ENCODE data around the gene FBL. TPM values are rescaled to one million over a fixed set of nuclear protein-coding genes. Genes with fewer than 3 reads are reported as not detected.

FBL gene
- total and polyA plus RNA-seq, 9 donors = 218 to 532 (median 378) TPM

DNA sequence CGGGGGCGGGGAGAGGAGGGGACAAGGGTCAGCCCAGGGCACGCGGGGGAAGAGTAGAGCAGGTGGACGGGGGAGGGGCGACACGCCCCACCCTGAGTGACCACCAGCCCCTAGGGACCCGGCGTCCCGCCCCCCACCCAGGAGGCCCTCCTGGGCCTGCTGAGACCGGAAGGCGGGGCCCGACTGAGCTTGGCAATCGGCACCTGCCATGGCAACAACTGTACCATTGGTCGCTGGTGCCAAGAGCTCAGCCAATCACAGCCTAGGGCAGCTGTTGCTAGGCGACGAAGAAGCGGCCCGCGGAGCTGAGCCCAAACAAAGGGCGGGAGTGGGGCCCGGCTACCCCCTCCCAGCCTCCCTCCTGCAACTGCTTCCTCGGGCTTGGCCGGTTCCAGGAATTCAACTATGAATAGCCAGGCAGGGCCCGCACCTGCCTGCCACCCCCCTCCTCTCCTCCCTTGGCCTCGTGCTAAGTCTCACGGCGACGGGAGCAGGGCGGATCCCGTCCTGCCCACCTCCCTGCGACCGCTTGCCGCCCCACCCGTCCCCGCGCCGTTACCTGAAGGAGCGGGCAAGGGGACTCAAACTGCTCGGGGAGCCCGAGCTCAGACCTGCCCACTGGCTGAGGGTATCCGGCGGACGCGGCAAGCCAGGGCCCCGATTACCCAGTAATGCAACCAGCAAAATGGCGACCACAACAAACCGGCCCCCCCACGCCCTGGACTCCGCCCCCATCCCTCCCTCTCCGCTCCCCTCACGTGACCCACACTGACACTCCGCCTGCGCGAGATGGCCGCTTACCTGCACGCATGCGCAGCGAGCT, 12.5 kb downstream of the FBL start, which contains the start of gene DYRK1B:
TSS of gene DYRK1B (minus strand) at position 699 of the 823 bp plus-strand sequence. CDS start 2,295 bp downstream, outside the sequence.
- Histone ChIP-seq H3K27ac (peak within 1 kb of the TSS; percentile 56 to 69), H3K9me3 (no peaks in the 10 kb centered on the region), H3K4me1 (ENCODE audit: insufficient read depth) (peaks cover 4% of the 10 kb centered on the region), H3K27me3 (no peaks in the 10 kb centered on the region), H3K4me3 (peak within 1 kb of the TSS; percentile 72), H3K36me3 (no peaks in the 10 kb centered on the region)
- DNase-seq = peak; percentile 97 to 99 (median 98)
- intact Hi-C loops (cut with DNase I) = no loop called here
- WGBS, 3 donors = 1% methylated on average over 55 to 59 of the region's 59 CpGs
- TF ChIP-seq EP300 (IDR thresholded peaks at IDR 0.05) (no peak), POLR2A (IDR thresholded peaks at IDR 0.05) (peak; percentile 24)
- TF ChIP-seq, protein P1, sequence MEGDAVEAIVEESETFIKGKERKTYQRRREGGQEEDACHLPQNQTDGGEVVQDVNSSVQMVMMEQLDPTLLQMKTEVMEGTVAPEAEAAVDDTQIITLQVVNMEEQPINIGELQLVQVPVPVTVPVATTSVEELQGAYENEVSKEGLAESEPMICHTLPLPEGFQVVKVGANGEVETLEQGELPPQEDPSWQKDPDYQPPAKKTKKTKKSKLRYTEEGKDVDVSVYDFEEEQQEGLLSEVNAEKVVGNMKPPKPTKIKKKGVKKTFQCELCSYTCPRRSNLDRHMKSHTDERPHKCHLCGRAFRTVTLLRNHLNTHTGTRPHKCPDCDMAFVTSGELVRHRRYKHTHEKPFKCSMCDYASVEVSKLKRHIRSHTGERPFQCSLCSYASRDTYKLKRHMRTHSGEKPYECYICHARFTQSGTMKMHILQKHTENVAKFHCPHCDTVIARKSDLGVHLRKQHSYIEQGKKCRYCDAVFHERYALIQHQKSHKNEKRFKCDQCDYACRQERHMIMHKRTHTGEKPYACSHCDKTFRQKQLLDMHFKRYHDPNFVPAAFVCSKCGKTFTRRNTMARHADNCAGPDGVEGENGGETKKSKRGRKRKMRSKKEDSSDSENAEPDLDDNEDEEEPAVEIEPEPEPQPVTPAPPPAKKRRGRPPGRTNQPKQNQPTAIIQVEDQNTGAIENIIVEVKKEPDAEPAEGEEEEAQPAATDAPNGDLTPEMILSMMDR (IDR thresholded peaks at IDR 0.05) = no peak

DNA sequence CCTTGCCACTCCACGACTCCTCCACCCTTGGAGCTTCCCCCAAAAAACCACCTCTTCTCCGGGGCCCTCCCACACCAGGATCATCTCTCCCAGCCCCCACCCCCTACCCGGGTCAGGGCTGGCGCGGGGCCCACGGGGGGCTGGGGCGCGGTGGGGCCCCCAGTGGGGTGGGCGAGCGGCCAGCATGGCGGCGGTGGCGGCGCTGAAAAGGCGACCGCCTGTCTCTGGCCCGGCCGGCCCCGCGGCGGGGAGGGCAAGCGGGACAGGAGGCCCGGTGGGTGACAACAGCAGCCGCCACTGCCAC, 13.1 kb downstream of the FBL start:
- H3K36me3 ChIP-seq = no peaks in the 10 kb centered on the region
- H3K4me1 ChIP-seq (ENCODE audit: insufficient read depth) = peaks cover 4% of the 10 kb centered on the region
- no peaks in the 10 kb centered on the region for H3K27me3 ChIP-seq
- DNase-seq = no peak
- peak overlapping the region; percentile 56 to 69 for H3K27ac ChIP-seq
- intact Hi-C loops (cut with DNase I) = no loop called here
- H3K9me3 ChIP-seq = no peaks in the 10 kb centered on the region
- TF ChIP-seq, protein P1 (IDR thresholded peaks at IDR 0.05) = no peak
- no peak for TF ChIP-seq POLR2A (IDR thresholded peaks at IDR 0.05)
- no peak for TF ChIP-seq EP300 (IDR thresholded peaks at IDR 0.05)
- 0 to 1% (median 1%) methylated on average over 23 to 24 of the region's 24 CpGs for WGBS, 3 donors
- H3K4me3 ChIP-seq = peak overlapping the region; percentile 72

DNA sequence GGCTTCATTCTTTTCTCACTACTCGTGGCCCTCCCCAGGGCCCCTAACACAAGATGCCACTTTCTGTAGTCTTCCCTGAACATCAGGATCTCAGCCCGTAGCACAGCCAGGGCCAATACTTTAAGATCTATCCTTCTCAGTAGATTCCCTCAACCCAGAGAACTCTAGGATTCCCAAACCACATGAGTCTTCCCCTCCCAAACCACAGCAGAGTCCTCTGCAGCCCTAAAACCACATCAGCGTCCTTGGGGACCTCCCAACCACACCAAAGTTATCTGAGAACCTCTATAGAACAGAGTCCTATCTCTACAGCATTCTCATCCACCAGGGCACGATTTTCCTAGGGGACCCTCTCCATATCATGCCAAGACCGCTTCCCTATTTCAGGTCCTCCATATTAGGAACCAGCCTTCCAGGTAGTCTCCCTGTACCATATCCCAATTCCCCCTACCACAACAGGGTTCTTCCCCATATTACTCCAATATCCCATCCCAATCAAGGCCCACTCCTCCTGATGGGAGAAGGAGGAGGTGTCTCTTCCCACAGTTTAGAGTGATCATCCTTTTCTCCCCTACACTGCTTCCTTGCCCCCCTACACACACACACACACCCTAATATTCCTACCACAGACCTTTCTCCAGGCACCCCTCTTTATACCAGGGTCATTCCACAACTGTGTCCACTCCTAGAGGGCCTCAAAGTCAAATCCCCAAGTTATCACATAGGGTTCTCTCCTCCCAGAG, 13.7 kb downstream of the FBL start:
- H3K27me3 ChIP-seq = no peaks in the 10 kb centered on the region
- intact Hi-C loops (cut with DNase I) = no loop called here
- H3K36me3 ChIP-seq = no peaks in the 10 kb centered on the region
- TF ChIP-seq EP300 (IDR thresholded peaks at IDR 0.05) (no peak), POLR2A (IDR thresholded peaks at IDR 0.05) (no peak)
- TF ChIP-seq, protein P1 (IDR thresholded peaks at IDR 0.05) = no peak
- DNase-seq = no peak
- peaks cover 4% of the 10 kb centered on the region for H3K4me1 ChIP-seq (ENCODE audit: insufficient read depth)
- 42 to 49% (median 47%) methylated on average over 5 of the region's 5 CpGs for WGBS, 3 donors
- H3K4me3 ChIP-seq = peak overlapping the region; percentile 72
- H3K27ac ChIP-seq = peak overlapping the region; percentile 56 to 69
- H3K9me3 ChIP-seq = no peaks in the 10 kb centered on the region

DNA sequence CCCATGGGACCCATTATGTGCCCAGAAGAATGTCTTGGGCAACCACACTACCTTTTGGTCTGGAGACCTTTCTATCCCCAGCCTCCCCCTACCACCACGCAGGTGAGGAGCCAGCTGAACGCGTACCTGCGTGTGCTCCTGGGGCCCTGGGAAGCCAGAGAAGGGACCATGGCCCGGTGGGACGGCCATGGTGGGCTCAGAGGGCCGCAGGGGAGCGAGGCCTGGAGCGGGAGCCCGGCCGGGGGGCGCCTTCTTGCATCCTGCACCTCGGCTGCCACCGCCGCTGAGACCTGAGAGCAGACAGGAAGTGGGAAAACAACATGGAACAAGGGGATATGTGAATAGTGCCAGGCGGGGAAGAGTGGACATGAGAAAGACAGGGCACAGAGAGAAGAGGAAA, 14.5 kb downstream of the FBL start:
- Histone ChIP-seq H3K27me3 (no peaks in the 10 kb centered on the region), H3K4me3 (no peak overlapping the region), H3K36me3 (no peaks in the 10 kb centered on the region), H3K4me1 (ENCODE audit: insufficient read depth) (peaks cover 4% of the 10 kb centered on the region), H3K27ac (no peak overlapping the region), H3K9me3 (no peaks in the 10 kb centered on the region)
- intact Hi-C loops (cut with DNase I) = no loop called here
- no peak for DNase-seq
- TF ChIP-seq POLR2A (IDR thresholded peaks at IDR 0.05) (no peak), EP300 (IDR thresholded peaks at IDR 0.05) (no peak)
- TF ChIP-seq, protein P1 (IDR thresholded peaks at IDR 0.05) = no peak
- 85 to 92% (median 86%) methylated on average over 16 of the region's 16 CpGs for WGBS, 3 donors

All from ovary (tissue), 9 donors.